ENCODE results near the gene HMX3. TPM values are rescaled to one million over a fixed set of nuclear protein-coding genes. Genes with fewer than 3 reads are reported as not detected.
A peak's percentile ranks its signal among the peaks of the same experiment; 100 is the strongest.

HMX3 gene
- total and polyA plus RNA-seq, 2 of the 13 experiments (the other 11 are each of a cell fraction or from before 2014, with no cell fraction given): not detected

DNA sequence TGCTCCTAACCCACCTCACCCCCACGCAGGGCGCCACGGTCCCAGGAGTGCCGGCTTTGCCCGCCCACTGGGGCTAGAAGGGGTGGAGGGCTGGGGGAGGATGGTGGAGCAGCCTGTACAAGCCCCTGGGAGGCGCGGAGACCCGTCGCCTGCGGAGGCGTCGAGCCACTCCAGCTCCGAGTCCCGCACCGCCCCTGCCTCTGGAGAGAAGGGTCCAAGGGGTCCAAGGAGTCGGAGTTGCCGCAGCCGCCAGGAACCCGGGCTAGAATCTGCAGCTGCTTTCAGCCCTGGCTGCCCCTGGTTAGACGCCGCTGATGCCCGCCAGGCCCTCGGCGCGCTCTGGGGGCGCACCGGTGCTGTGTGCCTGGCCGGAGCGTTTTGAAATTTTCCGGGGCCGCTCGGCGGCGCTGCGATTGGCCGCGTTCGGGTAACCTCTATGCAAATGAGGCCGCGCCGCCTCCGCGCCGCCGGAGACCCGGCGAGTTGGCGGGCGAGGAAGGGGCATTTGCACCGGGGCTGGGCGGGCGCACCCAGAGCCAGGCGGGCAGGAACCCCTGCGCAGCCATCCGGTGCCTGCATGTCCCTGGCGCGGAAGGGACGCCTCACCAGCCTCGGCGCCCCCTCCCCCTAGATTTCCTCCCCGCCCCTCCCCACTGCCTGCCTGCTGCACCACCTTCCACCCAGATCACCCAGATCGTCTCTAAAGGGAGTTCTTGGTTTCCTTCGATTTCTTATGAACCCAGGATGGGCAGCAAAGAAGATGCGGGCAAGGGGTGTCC lies 12.1 kb downstream of the HMX3 start, which contains the start of gene HMX2 (continued):
- TF ChIP-seq, protein P1, sequence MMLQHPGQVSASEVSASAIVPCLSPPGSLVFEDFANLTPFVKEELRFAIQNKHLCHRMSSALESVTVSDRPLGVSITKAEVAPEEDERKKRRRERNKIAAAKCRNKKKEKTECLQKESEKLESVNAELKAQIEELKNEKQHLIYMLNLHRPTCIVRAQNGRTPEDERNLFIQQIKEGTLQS (CRISPR knock-in tag; IDR thresholded peaks at IDR 0.05): no peak
- TF ChIP-seq, protein P2, sequence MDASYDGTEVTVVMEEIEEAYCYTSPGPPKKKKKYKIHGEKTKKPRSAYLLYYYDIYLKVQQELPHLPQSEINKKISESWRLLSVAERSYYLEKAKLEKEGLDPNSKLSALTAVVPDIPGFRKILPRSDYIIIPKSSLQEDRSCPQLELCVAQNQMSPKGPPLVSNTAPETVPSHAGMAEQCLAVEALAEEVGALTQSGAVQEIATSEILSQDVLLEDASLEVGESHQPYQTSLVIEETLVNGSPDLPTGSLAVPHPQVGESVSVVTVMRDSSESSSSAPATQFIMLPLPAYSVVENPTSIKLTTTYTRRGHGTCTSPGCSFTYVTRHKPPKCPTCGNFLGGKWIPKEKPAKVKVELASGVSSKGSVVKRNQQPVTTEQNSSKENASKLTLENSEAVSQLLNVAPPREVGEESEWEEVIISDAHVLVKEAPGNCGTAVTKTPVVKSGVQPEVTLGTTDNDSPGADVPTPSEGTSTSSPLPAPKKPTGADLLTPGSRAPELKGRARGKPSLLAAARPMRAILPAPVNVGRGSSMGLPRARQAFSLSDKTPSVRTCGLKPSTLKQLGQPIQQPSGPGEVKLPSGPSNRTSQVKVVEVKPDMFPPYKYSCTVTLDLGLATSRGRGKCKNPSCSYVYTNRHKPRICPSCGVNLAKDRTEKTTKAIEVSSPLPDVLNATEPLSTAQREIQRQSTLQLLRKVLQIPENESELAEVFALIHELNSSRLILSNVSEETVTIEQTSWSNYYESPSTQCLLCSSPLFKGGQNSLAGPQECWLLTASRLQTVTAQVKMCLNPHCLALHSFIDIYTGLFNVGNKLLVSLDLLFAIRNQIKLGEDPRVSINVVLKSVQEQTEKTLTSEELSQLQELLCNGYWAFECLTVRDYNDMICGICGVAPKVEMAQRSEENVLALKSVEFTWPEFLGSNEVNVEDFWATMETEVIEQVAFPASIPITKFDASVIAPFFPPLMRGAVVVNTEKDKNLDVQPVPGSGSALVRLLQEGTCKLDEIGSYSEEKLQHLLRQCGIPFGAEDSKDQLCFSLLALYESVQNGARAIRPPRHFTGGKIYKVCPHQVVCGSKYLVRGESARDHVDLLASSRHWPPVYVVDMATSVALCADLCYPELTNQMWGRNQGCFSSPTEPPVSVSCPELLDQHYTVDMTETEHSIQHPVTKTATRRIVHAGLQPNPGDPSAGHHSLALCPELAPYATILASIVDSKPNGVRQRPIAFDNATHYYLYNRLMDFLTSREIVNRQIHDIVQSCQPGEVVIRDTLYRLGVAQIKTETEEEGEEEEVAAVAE (CRISPR knock-in tag; IDR thresholded peaks at IDR 0.05; ENCODE audit: borderline replicate concordance): no peak
- TF ChIP-seq NFYC (CRISPR knock-in tag; IDR thresholded peaks at IDR 0.05): peak; percentile 56
- TF ChIP-seq, protein P3, sequence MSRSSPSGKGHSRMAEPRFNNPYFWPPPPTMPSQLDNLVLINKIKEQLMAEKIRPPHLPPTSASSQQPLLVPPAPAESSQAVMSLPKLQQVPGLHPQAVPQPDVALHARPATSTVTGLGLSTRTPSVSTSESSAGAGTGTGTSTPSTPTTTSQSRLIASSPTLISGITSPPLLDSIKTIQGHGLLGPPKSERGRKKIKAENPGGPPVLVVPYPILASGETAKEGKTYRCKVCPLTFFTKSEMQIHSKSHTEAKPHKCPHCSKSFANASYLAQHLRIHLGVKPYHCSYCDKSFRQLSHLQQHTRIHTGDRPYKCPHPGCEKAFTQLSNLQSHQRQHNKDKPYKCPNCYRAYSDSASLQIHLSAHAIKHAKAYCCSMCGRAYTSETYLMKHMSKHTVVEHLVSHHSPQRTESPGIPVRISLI (CRISPR knock-in tag; IDR thresholded peaks at IDR 0.05; ENCODE audit: borderline replicate concordance): no peak
- no peak for TF ChIP-seq ZNF101 (CRISPR knock-in tag; IDR thresholded peaks at IDR 0.05; ENCODE audit: borderline replicate concordance, low read depth)
- no peak for TF ChIP-seq ZNF552 (CRISPR knock-in tag; IDR thresholded peaks at IDR 0.05; ENCODE audit: borderline replicate concordance)
- no peak for TF ChIP-seq ZNF549 (CRISPR knock-in tag; IDR thresholded peaks at IDR 0.05)
- no peak for TF ChIP-seq CREB1 (IDR thresholded peaks at IDR 0.05)
- no peak for TF ChIP-seq CREB1 (CRISPR knock-in tag; IDR thresholded peaks at IDR 0.05)
- no peak for TF ChIP-seq ZNF275 (CRISPR knock-in tag; IDR thresholded peaks at IDR 0.05; ENCODE audit: borderline replicate concordance)
- no peak for TF ChIP-seq ZNF883 (CRISPR knock-in tag; IDR thresholded peaks at IDR 0.05; ENCODE audit: not compliant biosample characterization)
- TF ChIP-seq ZNF3 (CRISPR knock-in tag; IDR thresholded peaks at IDR 0.05): no peak
- no peak for TF ChIP-seq SKI (IDR thresholded peaks at IDR 0.05; ENCODE audit: partially characterized antibody)
- TF ChIP-seq ZNF629 (CRISPR knock-in tag; conservative IDR thresholded peaks at IDR 0.05): no peak
- TF ChIP-seq, protein P4, sequence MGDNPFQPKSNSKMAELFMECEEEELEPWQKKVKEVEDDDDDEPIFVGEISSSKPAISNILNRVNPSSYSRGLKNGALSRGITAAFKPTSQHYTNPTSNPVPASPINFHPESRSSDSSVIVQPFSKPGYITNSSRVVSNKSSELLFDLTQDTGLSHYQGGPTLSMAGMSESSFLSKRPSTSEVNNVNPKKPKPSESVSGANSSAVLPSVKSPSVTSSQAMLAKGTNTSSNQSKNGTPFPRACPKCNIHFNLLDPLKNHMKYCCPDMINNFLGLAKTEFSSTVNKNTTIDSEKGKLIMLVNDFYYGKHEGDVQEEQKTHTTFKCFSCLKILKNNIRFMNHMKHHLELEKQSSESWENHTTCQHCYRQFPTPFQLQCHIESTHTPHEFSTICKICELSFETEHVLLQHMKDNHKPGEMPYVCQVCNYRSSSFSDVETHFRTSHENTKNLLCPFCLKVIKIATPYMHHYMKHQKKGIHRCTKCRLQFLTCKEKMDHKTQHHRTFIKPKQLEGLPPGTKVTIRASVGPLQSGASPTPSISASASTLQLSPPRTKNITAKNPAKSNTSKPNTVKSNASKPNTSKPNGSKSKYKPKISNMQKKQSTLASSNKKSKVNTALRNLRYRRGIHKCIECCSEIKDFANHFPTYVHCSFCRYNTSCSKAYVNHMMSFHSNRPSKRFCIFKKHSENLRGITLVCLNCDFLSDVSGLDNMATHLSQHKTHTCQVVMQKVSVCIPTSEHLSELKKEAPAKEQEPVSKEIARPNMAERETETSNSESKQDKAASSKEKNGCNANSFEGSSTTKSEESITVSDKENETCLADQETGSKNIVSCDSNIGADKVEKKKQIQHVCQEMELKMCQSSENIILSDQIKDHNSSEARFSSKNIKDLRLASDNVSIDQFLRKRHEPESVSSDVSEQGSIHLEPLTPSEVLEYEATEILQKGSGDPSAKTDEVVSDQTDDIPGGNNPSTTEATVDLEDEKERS (CRISPR knock-in tag; IDR thresholded peaks at IDR 0.05): no peak
- TF ChIP-seq, protein P5, sequence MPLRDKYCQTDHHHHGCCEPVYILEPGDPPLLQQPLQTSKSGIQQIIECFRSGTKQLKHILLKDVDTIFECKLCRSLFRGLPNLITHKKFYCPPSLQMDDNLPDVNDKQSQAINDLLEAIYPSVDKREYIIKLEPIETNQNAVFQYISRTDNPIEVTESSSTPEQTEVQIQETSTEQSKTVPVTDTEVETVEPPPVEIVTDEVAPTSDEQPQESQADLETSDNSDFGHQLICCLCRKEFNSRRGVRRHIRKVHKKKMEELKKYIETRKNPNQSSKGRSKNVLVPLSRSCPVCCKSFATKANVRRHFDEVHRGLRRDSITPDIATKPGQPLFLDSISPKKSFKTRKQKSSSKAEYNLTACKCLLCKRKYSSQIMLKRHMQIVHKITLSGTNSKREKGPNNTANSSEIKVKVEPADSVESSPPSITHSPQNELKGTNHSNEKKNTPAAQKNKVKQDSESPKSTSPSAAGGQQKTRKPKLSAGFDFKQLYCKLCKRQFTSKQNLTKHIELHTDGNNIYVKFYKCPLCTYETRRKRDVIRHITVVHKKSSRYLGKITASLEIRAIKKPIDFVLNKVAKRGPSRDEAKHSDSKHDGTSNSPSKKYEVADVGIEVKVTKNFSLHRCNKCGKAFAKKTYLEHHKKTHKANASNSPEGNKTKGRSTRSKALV (CRISPR knock-in tag; IDR thresholded peaks at IDR 0.05): peak; percentile 98
- no peak for TF ChIP-seq JUN (CRISPR knock-in tag; IDR thresholded peaks at IDR 0.05)
